ENCODE measurements around the gene ADGB. TPM values are rescaled to one million over a fixed set of nuclear protein-coding genes. Genes with fewer than 3 reads are reported as not detected.

The ADGB gene
- total and polyA plus RNA-seq, 2 donors (not counting 1 experiment from before 2014, with no cell fraction given), result not detected

DNA sequence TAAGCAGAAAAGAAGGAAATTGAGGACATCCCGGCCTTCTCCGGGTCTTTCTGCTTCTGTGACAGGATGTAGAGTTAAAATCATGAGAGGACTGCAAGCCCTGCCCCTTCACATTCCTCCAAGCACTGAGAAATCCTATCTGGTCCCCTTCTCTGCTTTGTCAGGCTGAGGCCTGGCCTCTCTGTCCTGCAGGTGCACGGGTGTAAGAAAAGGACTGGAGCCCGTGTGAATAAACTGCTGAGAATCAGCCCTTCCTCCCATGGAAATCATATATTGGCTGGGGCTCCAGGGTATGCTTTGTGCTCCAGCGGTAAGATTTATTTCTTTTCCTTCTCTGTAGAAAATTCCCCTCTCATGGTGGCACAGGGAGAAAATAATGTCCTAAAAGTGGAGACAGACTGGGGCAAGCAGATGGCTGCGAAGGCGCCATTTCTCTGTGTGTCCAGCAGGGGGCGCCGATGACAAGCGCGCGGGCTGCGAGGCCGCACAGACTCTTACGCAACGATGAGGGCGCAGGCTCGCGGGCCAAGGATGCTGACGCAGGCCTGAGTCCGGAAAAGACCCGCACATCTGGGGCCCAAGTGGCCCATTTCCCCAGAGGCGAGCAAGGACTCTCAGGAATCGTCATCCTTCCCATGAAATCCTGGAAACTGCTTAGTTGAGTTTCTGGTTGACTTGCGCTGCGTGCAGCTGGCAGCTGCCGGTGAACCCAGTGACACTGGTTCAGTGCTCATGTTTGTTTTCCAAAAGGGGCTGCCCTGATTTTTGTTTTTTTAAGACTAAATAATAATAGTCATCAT, 258.6 kb downstream of the ADGB start:
- Mint-ChIP-seq H3K27me3 (peaks cover 6% of the 10 kb centered on the region), H3K9me3 (ENCODE audit: insufficient read depth) (no peaks in the 10 kb centered on the region), H3K4me3 (peak overlapping the region; percentile 78), H3K4me1 (peaks cover 8% of the 10 kb centered on the region), H3K27ac (peak overlapping the region; percentile 62)
- H3K36me3 ChIP-seq (replicated peaks in 1 of 2; ENCODE audit: control extremely low read depth in 1 of 2, control insufficient read depth in 1 of 2, extremely low read depth in 1 of 2, insufficient read depth in 2 of 2, low read length in 1 of 2), result no peaks in the 10 kb centered on the region
- H3K4me3 ChIP-seq (ENCODE audit: control extremely low read depth in 1 of 5, extremely low read depth in 1 of 5, insufficient read depth in 1 of 5, low read depth in 2 of 5, low read length in 4 of 5), result peak overlapping the region in 4 of 5 experiments; percentile 27 to 45 (median 36)
- H3K4me1 ChIP-seq (ENCODE audit: control insufficient read depth in 2 of 2, insufficient read depth in 2 of 2, low read length in 2 of 2), result peaks cover 3 to 4% of the 10 kb centered on the region in 2 donors
- DNase-seq, result peak; percentile 72
- no peak overlapping the region for H3K27ac ChIP-seq (ENCODE audit: low read length in 2 of 2)
- peak overlapping the region; percentile 50 for H2AFZ ChIP-seq (ENCODE audit: insufficient read depth, low read depth, low read length, poor library complexity, severe bottlenecking)
- peaks cover 0 to 3% (median 0%) of the 10 kb centered on the region in 4 experiments for H3K27me3 ChIP-seq (replicated peaks in 1 of 4; ENCODE audit: control extremely low read depth in 1 of 4, control insufficient read depth in 3 of 4, insufficient read depth in 4 of 4, low read length in 3 of 4)
- H4K20me1 ChIP-seq (ENCODE audit: control insufficient read depth, insufficient read depth, low read length, poor library complexity, severe bottlenecking), result no peaks in the 10 kb centered on the region
- intact Hi-C loops (cut with micrococcal nuclease), result loop anchor here (1.0 to 5.0 kb wide), 3 partner anchors 345 to 1607 kb away; partner anchors contain the start of gene STXBP5
- CTCF ChIA-PET, result interaction anchor here (0.6 to 1.5 kb wide), 9 partner anchors 9 to 1607 kb away, joined by 3 to 8 read pairs (median 3); no protein-coding TSS in a partner anchor
- no peak for TF ChIP-seq EZH2 (IDR thresholded peaks at IDR 0.05; ENCODE audit: borderline replicate concordance, insufficient read depth, low read depth, low read length, poor library complexity, severe bottlenecking)
- TF ChIP-seq, protein P1, sequence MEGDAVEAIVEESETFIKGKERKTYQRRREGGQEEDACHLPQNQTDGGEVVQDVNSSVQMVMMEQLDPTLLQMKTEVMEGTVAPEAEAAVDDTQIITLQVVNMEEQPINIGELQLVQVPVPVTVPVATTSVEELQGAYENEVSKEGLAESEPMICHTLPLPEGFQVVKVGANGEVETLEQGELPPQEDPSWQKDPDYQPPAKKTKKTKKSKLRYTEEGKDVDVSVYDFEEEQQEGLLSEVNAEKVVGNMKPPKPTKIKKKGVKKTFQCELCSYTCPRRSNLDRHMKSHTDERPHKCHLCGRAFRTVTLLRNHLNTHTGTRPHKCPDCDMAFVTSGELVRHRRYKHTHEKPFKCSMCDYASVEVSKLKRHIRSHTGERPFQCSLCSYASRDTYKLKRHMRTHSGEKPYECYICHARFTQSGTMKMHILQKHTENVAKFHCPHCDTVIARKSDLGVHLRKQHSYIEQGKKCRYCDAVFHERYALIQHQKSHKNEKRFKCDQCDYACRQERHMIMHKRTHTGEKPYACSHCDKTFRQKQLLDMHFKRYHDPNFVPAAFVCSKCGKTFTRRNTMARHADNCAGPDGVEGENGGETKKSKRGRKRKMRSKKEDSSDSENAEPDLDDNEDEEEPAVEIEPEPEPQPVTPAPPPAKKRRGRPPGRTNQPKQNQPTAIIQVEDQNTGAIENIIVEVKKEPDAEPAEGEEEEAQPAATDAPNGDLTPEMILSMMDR (IDR thresholded peaks at IDR 0.05), result peak; percentile 99
- peak overlapping the region; percentile 27 for H3K9ac ChIP-seq (ENCODE audit: low read length)
- POLR2A ChIA-PET, result no interaction called here
- H3K4me2 ChIP-seq (replicated peaks; ENCODE audit: low read depth, low read length, poor library complexity, severe bottlenecking), result peak overlapping the region; percentile 67
- peak; percentile 92 for ATAC-seq (ENCODE audit: low read depth)
- H3K79me2 ChIP-seq (ENCODE audit: control insufficient read depth, insufficient read depth, low read length), result no peaks in the 10 kb centered on the region
- WGBS (ENCODE audit: insufficient coverage), result 7% methylated on average over 20 of the region's 27 CpGs
- H3K9me3 ChIP-seq (ENCODE audit: control extremely low read depth in 1 of 3, control insufficient read depth in 2 of 3, insufficient read depth in 1 of 3, low read length in 2 of 3), result no peaks in the 10 kb centered on the region

DNA sequence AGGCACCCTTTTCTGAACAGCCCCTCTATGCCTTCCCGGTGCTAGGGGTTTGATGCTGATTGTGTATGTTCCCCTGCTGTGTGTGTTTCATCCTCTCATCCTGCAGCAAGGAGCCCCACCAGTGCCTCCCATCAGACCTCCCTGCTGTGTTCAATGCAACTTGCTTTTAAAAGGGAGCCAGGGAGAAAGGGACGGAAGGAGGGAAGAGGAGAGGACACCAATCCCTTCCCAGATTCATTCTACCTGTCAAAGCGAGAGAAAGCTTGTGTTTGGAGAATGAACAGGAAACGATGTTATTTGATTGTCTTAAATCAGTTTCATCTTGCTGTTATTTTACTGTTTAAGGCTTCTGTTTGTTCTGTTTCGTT, 259.2 kb downstream of the ADGB start:
- TF ChIP-seq EZH2 (IDR thresholded peaks at IDR 0.05; ENCODE audit: borderline replicate concordance, insufficient read depth, low read depth, low read length, poor library complexity, severe bottlenecking), result no peak
- TF ChIP-seq, protein P1 (IDR thresholded peaks at IDR 0.05), result no peak
- H3K79me2 ChIP-seq (ENCODE audit: control insufficient read depth, insufficient read depth, low read length), result no peaks in the 10 kb centered on the region

More for the DNA sequence above, 259.2 kb downstream of the ADGB start:
- no peak for DNase-seq
- CTCF ChIA-PET, result interaction anchor here (0.6 to 1.0 kb wide), 6 partner anchors 9 to 1606 kb away, joined by 3 to 5 read pairs (median 3); no protein-coding TSS in a partner anchor
- Mint-ChIP-seq H3K27ac (peak overlapping the region; percentile 23), H3K27me3 (peaks cover 7% of the 10 kb centered on the region), H3K4me1 (peaks cover 8% of the 10 kb centered on the region), H3K9me3 (ENCODE audit: insufficient read depth) (no peaks in the 10 kb centered on the region), H3K4me3 (peak overlapping the region; percentile 78)
- POLR2A ChIA-PET, result no interaction called here
- H3K36me3 ChIP-seq (replicated peaks in 1 of 2; ENCODE audit: control extremely low read depth in 1 of 2, control insufficient read depth in 1 of 2, extremely low read depth in 1 of 2, insufficient read depth in 2 of 2, low read length in 1 of 2), result no peaks in the 10 kb centered on the region
- no peak for ATAC-seq (ENCODE audit: low read depth)
- H3K9ac ChIP-seq (ENCODE audit: low read length), result peak overlapping the region; percentile 27
- H2AFZ ChIP-seq (ENCODE audit: insufficient read depth, low read depth, low read length, poor library complexity, severe bottlenecking), result peak overlapping the region; percentile 50
- peaks cover 0 to 3% (median 0%) of the 10 kb centered on the region in 4 experiments for H3K27me3 ChIP-seq (replicated peaks in 1 of 4; ENCODE audit: control extremely low read depth in 1 of 4, control insufficient read depth in 3 of 4, insufficient read depth in 4 of 4, low read length in 3 of 4)
- H4K20me1 ChIP-seq (ENCODE audit: control insufficient read depth, insufficient read depth, low read length, poor library complexity, severe bottlenecking), result no peaks in the 10 kb centered on the region
- intact Hi-C loops (cut with micrococcal nuclease), result loop anchor here (1.0 to 5.0 kb wide), 3 partner anchors 344 to 1606 kb away; partner anchors contain the start of gene STXBP5
- H3K9me3 ChIP-seq (ENCODE audit: control extremely low read depth in 1 of 3, control insufficient read depth in 2 of 3, insufficient read depth in 1 of 3, low read length in 2 of 3), result no peaks in the 10 kb centered on the region
- H3K27ac ChIP-seq (ENCODE audit: low read length in 2 of 2), result no peak overlapping the region
- no CpG with 5 or more reads among the region's 5 CpGs for WGBS (ENCODE audit: insufficient coverage)
- H3K4me3 ChIP-seq (ENCODE audit: control extremely low read depth in 1 of 5, extremely low read depth in 1 of 5, insufficient read depth in 1 of 5, low read depth in 2 of 5, low read length in 4 of 5), result no peak overlapping the region
- H3K4me1 ChIP-seq (ENCODE audit: control insufficient read depth in 2 of 2, insufficient read depth in 2 of 2, low read length in 2 of 2), result peaks cover 3 to 4% of the 10 kb centered on the region in 2 donors
- H3K4me2 ChIP-seq (replicated peaks; ENCODE audit: low read depth, low read length, poor library complexity, severe bottlenecking), result peak overlapping the region; percentile 67

Measured in B cell (primary cell).